DLD1 (cell line): ENCODE data around the gene ACOX1.

Experiments used
- in situ Hi-C: cut with HindIII; loops from 2 replicates; pipeline ENCODE4 v1.10.0; 2017; ENCODE audit warnings: low sequenced_read_pairs

ACOX1 gene

GRCh38 chr17:76008630-76009425, 29.9 kb upstream of the ACOX1 start:
- in situ Hi-C loops, result no loop called here

GRCh38 chr17:76008208-76008607, 29.2 kb upstream of the ACOX1 start:
- in situ Hi-C loops, result no loop called here

GRCh38 chr17:76007850-76008165, 28.8 kb upstream of the ACOX1 start:
- in situ Hi-C loops, result no loop called here

GRCh38 chr17:76007131-76007849, 28.3 kb upstream of the ACOX1 start:
- in situ Hi-C loops, result no loop called here

GRCh38 chr17:76005263-76006149, 26.5 kb upstream of the ACOX1 start:
- in situ Hi-C loops, result no loop called here

GRCh38 chr17:76004750-76005262, 25.8 kb upstream of the ACOX1 start:
- in situ Hi-C loops, result no loop called here

- in situ Hi-C loops, result no loop called here
Observed at GRCh38 chr17:76003915-76004314, 24.9 kb upstream of the ACOX1 start.

- in situ Hi-C loops, result no loop called here
Observed at GRCh38 chr17:76002100-76002499, 23.1 kb upstream of the ACOX1 start.

GRCh38 chr17:76000755-76001521, 22.0 kb upstream of the ACOX1 start, which contains the start of gene CDK3:
TSS of gene CDK3 (plus strand) at chr17:76000855. CDS start at chr17:76001426, 571 bp downstream.
- in situ Hi-C loops, result no loop called here

- in situ Hi-C loops, result no loop called here
Observed at GRCh38 chr17:76000016-76000754, 21.2 kb upstream of the ACOX1 start.

GRCh38 chr17:75998327-75998795, 19.4 kb upstream of the ACOX1 start:
- in situ Hi-C loops, result no loop called here

- in situ Hi-C loops, result no loop called here
Observed at GRCh38 chr17:75996665-75997590, 18.0 kb upstream of the ACOX1 start.

- in situ Hi-C loops, result no loop called here
Observed at GRCh38 chr17:75995385-75995925, 16.5 kb upstream of the ACOX1 start.

GRCh38 chr17:75994802-75995370, 15.9 kb upstream of the ACOX1 start:
- in situ Hi-C loops, result no loop called here

GRCh38 chr17:75991396-75991795, 12.4 kb upstream of the ACOX1 start:
- in situ Hi-C loops, result no loop called here

GRCh38 chr17:75987041-75987440, 8.1 kb upstream of the ACOX1 start:
- in situ Hi-C loops, result no loop called here

- in situ Hi-C loops, result no loop called here
Observed at GRCh38 chr17:75985986-75986385, 7.0 kb upstream of the ACOX1 start.
